ENCODE results near the gene SLC66A1. TPM values are rescaled to one million over a fixed set of nuclear protein-coding genes. Genes with fewer than 3 reads are reported as not detected.
"Not testable (repeated sequence)": the region's sequence is repeated elsewhere in the genome, so short reads cannot be mapped to it uniquely, and the experiment has no call there.

Gene SLC66A1
- total RNA-seq, 1 experiment from 2014 or later, result 14.1 TPM

DNA sequence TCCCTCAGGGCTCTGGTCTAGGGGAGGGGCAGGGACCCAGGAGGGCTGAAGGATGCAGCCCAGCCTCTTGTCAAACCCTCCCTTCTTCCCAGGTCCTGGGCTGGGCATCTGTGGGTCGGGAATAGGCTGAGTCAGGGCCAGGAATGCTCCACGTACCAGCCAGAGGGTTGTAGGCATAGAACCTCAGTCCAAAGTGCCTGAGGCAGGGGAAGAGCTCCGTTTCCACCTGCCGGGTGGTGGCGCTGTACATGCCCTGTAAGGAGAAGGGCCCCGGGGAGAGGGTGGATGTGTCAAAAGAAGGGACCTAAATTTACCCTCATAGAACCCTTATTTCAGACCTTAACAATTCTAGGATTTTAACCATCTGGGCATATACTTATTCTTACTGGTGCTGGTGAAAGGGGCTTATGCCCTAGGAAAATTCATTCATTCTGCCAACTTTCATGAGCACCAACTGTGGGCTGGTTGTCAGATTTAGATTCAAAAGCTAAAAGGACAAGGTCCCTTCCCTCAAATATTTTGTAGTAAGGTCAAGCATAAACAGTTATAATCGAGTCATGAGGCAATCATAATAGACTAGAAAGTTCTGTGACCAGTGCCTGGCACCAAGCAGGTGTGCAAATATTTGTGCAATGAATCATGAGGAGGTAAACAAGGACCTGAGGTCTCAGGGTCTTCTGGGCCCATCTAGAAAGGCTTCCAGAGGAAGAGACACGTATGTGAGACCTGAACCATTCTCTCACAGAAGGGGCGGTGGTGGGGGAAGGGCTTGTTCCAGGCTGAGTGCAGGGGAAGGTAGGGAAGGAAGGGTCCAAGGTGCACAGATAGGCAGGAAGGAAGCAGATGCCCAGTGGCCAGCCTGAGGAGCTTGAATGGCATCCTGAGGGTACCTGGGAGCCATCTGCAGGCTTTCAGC, 42.4 kb upstream of the SLC66A1 start:
- H3K4me1 Mint-ChIP-seq, POLR2A ChIA-PET, H3K4me3 Mint-ChIP-seq, H3K36me3 Mint-ChIP-seq, H3K9me3 Mint-ChIP-seq, H3K27ac Mint-ChIP-seq: not testable (repeated sequence)
- TF ChIP-seq CTCF (IDR thresholded peaks at IDR 0.05), result 0 out of 2 replicates have a peak, but pooled peaks have one; percentile 21
- peak; percentile 69 for ATAC-seq
- CTCF ChIA-PET, result interaction anchor here (0.5 to 1.7 kb wide), 17 partner anchors 9 to 1400 kb away, joined by 3 to 15 read pairs (median 4); partner anchors contain the start of genes AKR7A3 and SLC66A1
- DNase-seq (ENCODE audit: low spot score), result peak; percentile 64
- peaks cover 21% of the 10 kb centered on the region for H3K27me3 Mint-ChIP-seq (ENCODE audit: low read depth)

GRCh38 chr1:19270343-19270730, 41.8 kb upstream of the SLC66A1 start:
- POLR2A ChIA-PET; H3K4me1 Mint-ChIP-seq; DNase-seq (ENCODE audit: low spot score); H3K4me3 Mint-ChIP-seq; H3K9me3 Mint-ChIP-seq; H3K36me3 Mint-ChIP-seq; H3K27ac Mint-ChIP-seq; ATAC-seq: not testable (repeated sequence)
- CTCF ChIA-PET, result interaction anchor here (0.5 to 1.7 kb wide), 7 partner anchors 18 to 1400 kb away, joined by 3 to 15 read pairs (median 4); no protein-coding TSS in a partner anchor
- peaks cover 26% of the 10 kb centered on the region for H3K27me3 Mint-ChIP-seq (ENCODE audit: low read depth)

DNA sequence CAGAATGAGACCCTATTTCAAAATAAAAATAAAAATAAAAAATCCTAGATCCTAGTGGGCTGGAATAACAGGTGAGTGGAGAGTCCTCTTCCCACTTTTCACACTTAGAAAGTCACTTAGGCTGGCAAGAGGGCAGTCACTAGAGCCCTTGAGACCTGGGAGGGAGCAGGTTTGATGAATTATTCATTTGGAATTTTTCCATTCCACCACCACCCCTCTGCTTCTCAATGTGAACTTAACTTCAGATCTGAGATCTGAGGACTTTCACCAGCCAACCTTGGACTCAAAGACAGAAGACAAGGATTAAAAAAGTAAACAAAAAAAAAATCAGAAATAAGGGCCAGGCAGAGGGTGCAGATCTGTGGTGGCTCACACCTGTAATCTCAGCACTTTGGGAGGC, 40.1 kb upstream of the SLC66A1 start:
- ChIA-PET CTCF (no interaction called here), POLR2A (no interaction called here)
- TF ChIP-seq, protein P1, sequence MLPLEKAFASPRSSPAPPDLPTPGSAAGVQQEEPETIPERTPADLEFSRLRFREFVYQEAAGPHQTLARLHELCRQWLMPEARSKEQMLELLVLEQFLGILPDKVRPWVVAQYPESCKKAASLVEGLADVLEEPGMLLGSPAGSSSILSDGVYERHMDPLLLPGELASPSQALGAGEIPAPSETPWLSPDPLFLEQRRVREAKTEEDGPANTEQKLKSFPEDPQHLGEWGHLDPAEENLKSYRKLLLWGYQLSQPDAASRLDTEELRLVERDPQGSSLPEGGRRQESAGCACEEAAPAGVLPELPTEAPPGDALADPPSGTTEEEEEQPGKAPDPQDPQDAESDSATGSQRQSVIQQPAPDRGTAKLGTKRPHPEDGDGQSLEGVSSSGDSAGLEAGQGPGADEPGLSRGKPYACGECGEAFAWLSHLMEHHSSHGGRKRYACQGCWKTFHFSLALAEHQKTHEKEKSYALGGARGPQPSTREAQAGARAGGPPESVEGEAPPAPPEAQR (CRISPR knock-in tag; IDR thresholded peaks at IDR 0.05), result no peak
- TF ChIP-seq, protein P2, sequence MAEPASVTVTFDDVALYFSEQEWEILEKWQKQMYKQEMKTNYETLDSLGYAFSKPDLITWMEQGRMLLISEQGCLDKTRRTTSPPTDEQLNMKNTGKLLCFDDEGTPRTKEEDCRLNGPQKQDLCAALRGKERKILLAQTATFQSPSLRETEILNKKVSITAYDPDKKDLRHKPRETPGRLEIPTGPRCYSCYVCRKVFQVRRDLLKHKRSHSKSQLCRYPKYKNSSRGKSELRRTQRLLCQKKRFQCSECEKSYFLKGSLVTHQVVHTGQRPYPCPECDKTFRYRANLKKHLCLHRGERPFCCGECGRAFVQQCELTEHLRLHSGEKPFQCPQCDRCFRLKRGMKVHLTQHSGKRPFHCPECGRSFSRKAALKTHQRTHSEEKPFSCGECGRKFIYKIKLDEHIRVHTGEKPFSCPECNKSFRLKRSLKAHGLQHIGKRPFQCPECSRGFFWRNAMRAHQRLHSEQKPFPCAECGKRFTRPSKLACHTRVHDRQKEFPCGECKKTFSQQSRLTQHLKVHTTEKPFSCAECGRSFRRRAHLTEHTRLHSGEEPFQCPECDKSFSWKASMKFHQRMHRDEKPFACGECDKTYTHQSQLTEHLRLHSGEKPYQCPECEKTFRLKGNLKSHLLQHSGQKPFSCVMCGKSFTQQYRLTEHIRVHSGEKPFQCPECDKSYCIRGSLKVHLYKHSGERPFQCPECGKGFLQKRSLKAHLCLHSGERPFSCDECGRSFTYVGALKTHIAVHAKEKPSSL (CRISPR knock-in tag; conservative IDR thresholded peaks at IDR 0.05), result no peak
- Mint-ChIP-seq H3K36me3 (no peaks in the 10 kb centered on the region), H3K27me3 (ENCODE audit: low read depth) (peaks cover 35% of the 10 kb centered on the region), H3K4me3 (no peak overlapping the region), H3K4me1 (no peaks in the 10 kb centered on the region), H3K27ac (no peak overlapping the region), H3K9me3 (peaks cover 9% of the 10 kb centered on the region)
- DNase-seq (ENCODE audit: low spot score) (no peak), ATAC-seq (no peak)

DNA sequence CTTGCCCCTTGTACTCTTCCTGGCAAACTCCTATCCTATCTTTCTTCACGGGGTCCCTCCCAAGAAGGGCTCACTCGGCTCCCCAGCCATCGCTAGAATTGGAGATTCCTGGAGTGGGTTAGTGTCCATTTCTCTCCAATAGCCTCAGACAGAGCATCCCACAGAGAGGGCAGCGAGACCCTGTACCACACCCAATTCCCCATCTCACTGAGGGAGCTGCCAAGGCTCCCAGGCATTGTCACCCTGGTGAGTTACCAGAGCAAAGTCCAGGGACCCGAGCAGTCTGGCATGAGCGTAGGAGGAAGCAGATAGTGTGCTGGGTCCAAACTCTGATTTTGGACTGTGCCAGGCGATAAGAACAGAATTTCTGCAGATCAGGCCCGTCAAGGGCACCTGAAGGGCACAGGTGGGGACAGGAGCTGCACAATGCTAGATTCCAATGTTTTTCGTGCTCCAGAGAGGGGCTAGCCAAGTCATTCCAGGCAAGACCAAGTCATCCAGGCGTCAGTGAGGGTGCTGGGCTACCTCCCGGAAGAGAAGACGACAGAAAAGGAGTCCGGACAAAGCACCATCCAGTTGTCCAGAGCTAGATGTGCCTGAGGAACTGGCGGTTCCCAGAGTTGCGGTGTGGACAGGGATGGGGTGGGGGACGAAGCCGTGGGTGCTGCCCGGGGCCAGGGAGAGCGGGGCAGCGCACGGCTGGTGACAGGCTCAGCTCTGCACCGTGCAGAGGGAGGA, 38.9 kb upstream of the SLC66A1 start:
- peaks cover 9% of the 10 kb centered on the region for H3K9me3 Mint-ChIP-seq
- DNase-seq (ENCODE audit: low spot score), result no peak
- peaks cover 35% of the 10 kb centered on the region for H3K27me3 Mint-ChIP-seq (ENCODE audit: low read depth)
- H3K27ac Mint-ChIP-seq, result no peak overlapping the region
- H3K36me3 Mint-ChIP-seq, result no peaks in the 10 kb centered on the region
- ATAC-seq, result no peak
- H3K4me3 Mint-ChIP-seq, result peak overlapping the region; percentile 18; the same call in 1 of the 2 replicates
- CTCF ChIA-PET, result interaction anchor here (0.6 to 1.7 kb wide), 3 partner anchors 23 to 378 kb away, joined by 4 read pairs; no protein-coding TSS in a partner anchor
- TF ChIP-seq ZNF121 (CRISPR knock-in tag; IDR thresholded peaks at IDR 0.05) (no peak), PREB (CRISPR knock-in tag; IDR thresholded peaks at IDR 0.05; ENCODE audit: borderline replicate concordance) (no peak), CREM (CRISPR knock-in tag; IDR thresholded peaks at IDR 0.05) (no peak), ZNF219 (CRISPR knock-in tag; IDR thresholded peaks at IDR 0.05; ENCODE audit: borderline replicate concordance) (no peak)
- POLR2A ChIA-PET, result no interaction called here
- no peaks in the 10 kb centered on the region for H3K4me1 Mint-ChIP-seq

GRCh38 chr1:19273844-19274531, 38.1 kb upstream of the SLC66A1 start:
- H3K36me3 Mint-ChIP-seq; H3K4me1 Mint-ChIP-seq; DNase-seq (ENCODE audit: low spot score); POLR2A ChIA-PET; H3K27ac Mint-ChIP-seq; H3K4me3 Mint-ChIP-seq; H3K9me3 Mint-ChIP-seq: not testable (repeated sequence)
- CTCF ChIA-PET, result interaction anchor here (0.8 to 1.7 kb wide), 2 partner anchors 308 to 377 kb away, joined by 4 read pairs; no protein-coding TSS in a partner anchor
- peak; percentile 33 for ATAC-seq
- peaks cover 35% of the 10 kb centered on the region for H3K27me3 Mint-ChIP-seq (ENCODE audit: low read depth)

Data from WTC11 (cell line).